Loucy (cell line): ENCODE data around the gene RTEL1.

ENCODE experiments used
- H2AFZ ChIP-seq: fragments of 200-600 bp; sonication (generic); 2 replicates; pipeline ENCODE4 v1.6.0; 2016; ENCODE audit warnings: antibody characterized with exemption, mild to moderate bottlenecking, low read length, moderate library complexity
- H3F3A ChIP-seq: fragments of 200-600 bp; 2 replicates; pipeline ENCODE4 v1.6.0; 2016; ENCODE audit warnings: antibody characterized with exemption, low read depth, mild to moderate bottlenecking
- H3K27me3 ChIP-seq: fragments of 200-600 bp; sonication (generic); 2 replicates; pipeline ENCODE4 v1.6.1; 2014; ENCODE audit warnings: low read length, mild to moderate bottlenecking; ENCODE audit not compliant: insufficient read depth, poor library complexity, severe bottlenecking
- H3K36me3 ChIP-seq: fragments of 200-600 bp; sonication (generic); 2 replicates; pipeline ENCODE4 v1.6.1; 2016; ENCODE audit warnings: low read length; ENCODE audit not compliant: insufficient read depth
- H3K4me1 ChIP-seq: fragments of 200-600 bp; sonication (generic); 2 replicates; pipeline ENCODE4 v1.5.1; 2014; ENCODE audit warnings: low read length, mild to moderate bottlenecking; ENCODE audit not compliant: insufficient read depth, poor library complexity, severe bottlenecking
- H3K4me2 ChIP-seq: fragments of 200-600 bp; sonication (generic); 2 replicates; pipeline ENCODE4 v1.6.0; 2014; ENCODE audit warnings: antibody characterized with exemption, low read length, low read depth, mild to moderate bottlenecking; ENCODE audit not compliant: poor library complexity, severe bottlenecking
- H3K4me3 ChIP-seq: fragments of 200-600 bp; sonication (generic); 2 replicates; pipeline ENCODE4 v1.5.1; 2014; ENCODE audit warnings: low read length, mild to moderate bottlenecking, mixed read lengths; ENCODE audit not compliant: poor library complexity, severe bottlenecking
- H3K79me2 ChIP-seq: fragments of 200-600 bp; sonication (generic); 2 replicates; pipeline ENCODE4 v1.6.1; 2014; ENCODE audit warnings: low read length; ENCODE audit not compliant: insufficient read depth
- H3K9ac ChIP-seq: fragments of 200-600 bp; sonication (generic); 2 replicates; pipeline ENCODE4 v1.6.0; 2014; ENCODE audit warnings: mild to moderate bottlenecking, low read depth, low read length, moderate library complexity; ENCODE audit not compliant: poor library complexity, severe bottlenecking
- H3K9me2 ChIP-seq: fragments of 200-600 bp; sonication (generic); replicated peaks from 2 replicates; pipeline ENCODE4 v1.6.1; 2016; ENCODE audit warnings: low read depth, low read length, mixed read lengths
- H3K9me3 ChIP-seq: fragments of 200-600 bp; sonication (generic); 2 replicates; pipeline ENCODE4 v1.6.1; 2014; ENCODE audit warnings: mild to moderate bottlenecking, antibody characterized with exemption, low read length, low read depth; ENCODE audit not compliant: insufficient read depth
- H4K20me1 ChIP-seq: fragments of 200-600 bp; sonication (generic); 2 replicates; pipeline ENCODE4 v1.6.0; 2014; ENCODE audit warnings: antibody characterized with exemption, low read length, mild to moderate bottlenecking; ENCODE audit not compliant: insufficient read depth, poor library complexity, severe bottlenecking
- CTCF ChIP-seq: fragments of 200-600 bp; sonication (generic); conservative IDR thresholded peaks from 2 replicates; pipeline ENCODE4 v1.5.1; 2014; ENCODE audit warnings: mild to moderate bottlenecking, antibody characterized with exemption, low read length
- EZH2phosphoT487 ChIP-seq: fragments of 200-600 bp; IDR thresholded peaks from 2 replicates; pipeline ENCODE4 v1.6.1; 2018; ENCODE audit warnings: antibody characterized with exemption, mild to moderate bottlenecking, moderate library complexity, borderline replicate concordance

The RTEL1 gene

GRCh38 chr20:63732118-63733095, 74.3 kb downstream of the RTEL1 start:
- no peak overlapping the region for H2AFZ ChIP-seq
- peaks cover 24% of the 10 kb centered on the region for H3F3A ChIP-seq
- no peaks in the 10 kb centered on the region for H3K9me3 ChIP-seq
- peak overlapping the region; percentile 55 for H3K4me3 ChIP-seq
- H3K9ac ChIP-seq: peak overlapping the region; percentile 78
- peaks cover 67% of the 10 kb centered on the region for H3K4me1 ChIP-seq
- H3K79me2 ChIP-seq: peaks cover 50% of the 10 kb centered on the region; the same call in 1 of the 2 replicates
- TF ChIP-seq CTCF: no peak
- TF ChIP-seq EZH2phosphoT487: no peak
- H3K9me2 ChIP-seq: no peaks in the 10 kb centered on the region
- peak overlapping the region; percentile 82 for H3K4me2 ChIP-seq
- H3K27me3 ChIP-seq: no peaks in the 10 kb centered on the region
- peaks cover 2% of the 10 kb centered on the region for H4K20me1 ChIP-seq
- H3K36me3 ChIP-seq: peaks cover 25% of the 10 kb centered on the region; the same call in 1 of the 2 replicates

DNA sequence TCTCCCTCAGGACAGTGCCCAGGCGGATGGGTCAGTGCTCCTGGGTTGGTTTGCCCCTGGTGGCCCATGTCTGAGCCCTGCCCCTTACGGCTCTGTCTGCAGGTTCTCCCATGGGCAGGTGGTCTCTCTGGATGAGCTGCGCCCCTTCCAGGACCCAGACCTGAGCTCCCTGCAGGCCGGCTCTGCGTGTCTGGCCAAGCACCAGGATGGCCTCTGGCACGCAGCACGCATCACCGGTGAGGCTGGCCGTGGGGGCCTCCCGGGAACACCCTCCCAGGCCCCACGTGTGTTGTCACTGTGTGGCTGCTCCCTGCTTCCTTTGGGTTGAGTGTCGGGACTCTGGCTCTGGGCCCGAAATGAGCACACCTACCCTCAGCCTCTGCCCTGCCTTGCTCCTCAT, 75.0 kb downstream of the RTEL1 start:
- Histone ChIP-seq H3K4me1 (peaks cover 63% of the 10 kb centered on the region), H3K9me2 (no peaks in the 10 kb centered on the region), H3K4me2 (no peak overlapping the region), H3K36me3 (peaks cover 25% of the 10 kb centered on the region; the same call in 1 of the 2 replicates), H3K9ac (no peak overlapping the region), H3K4me3 (no peak overlapping the region), H3F3A (peaks cover 19% of the 10 kb centered on the region), H4K20me1 (peaks cover 5% of the 10 kb centered on the region), H3K9me3 (no peaks in the 10 kb centered on the region), H2AFZ (no peak overlapping the region), H3K79me2 (peaks cover 50% of the 10 kb centered on the region; the same call in 1 of the 2 replicates), H3K27me3 (no peaks in the 10 kb centered on the region)
- no peak for TF ChIP-seq EZH2phosphoT487
- no peak for TF ChIP-seq CTCF

DNA sequence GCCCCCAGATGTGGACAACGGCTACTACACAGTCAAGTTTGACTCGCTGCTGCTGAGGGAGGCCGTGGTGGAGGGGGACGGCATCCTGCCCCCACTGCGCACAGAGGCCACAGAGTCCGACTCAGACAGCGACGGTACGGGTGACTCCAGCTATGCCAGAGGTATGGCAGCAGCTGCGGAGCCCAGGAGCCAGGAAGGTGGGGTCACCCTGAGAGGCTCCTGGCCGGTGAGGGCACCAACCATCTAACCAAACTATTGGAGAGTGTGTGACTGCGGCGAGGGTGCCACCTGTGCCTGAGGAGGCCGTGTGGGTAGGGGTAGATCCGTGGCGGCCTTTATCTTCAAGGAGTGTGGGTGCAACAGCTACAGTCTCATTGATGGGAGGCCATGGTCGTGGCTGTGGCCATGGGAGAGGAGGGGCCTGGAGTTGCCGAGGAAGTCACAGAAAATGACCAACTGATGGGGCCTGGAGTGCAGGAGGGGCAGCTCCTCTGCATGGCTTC, 75.5 kb downstream of the RTEL1 start:
- Histone ChIP-seq H3F3A (peaks cover 16% of the 10 kb centered on the region), H3K4me3 (no peak overlapping the region), H3K4me2 (no peak overlapping the region), H3K9ac (no peak overlapping the region), H3K9me3 (no peaks in the 10 kb centered on the region), H2AFZ (no peak overlapping the region), H3K27me3 (no peaks in the 10 kb centered on the region), H3K36me3 (peaks cover 25% of the 10 kb centered on the region; the same call in 1 of the 2 replicates), H4K20me1 (peaks cover 10% of the 10 kb centered on the region), H3K79me2 (peaks cover 56% of the 10 kb centered on the region; the same call in 1 of the 2 replicates), H3K9me2 (no peaks in the 10 kb centered on the region), H3K4me1 (peaks cover 62% of the 10 kb centered on the region)
- TF ChIP-seq CTCF (no peak), EZH2phosphoT487 (no peak)
